GM04504 (cell line): Measurements from ENCODE around the gene ELMOD3.
"Not testable (repeated sequence)": the region's sequence is repeated elsewhere in the genome, so short reads cannot be mapped to it uniquely, and the experiment has no call there.

Experiments used
- DNase-seq: peaks from one replicate; pipeline ENCODE4 v3.0.0-alpha.2; 2012; ENCODE audit warnings: low read depth

Gene ELMOD3

GRCh38 chr2:85329701-85330100, 24.9 kb upstream of the ELMOD3 start:
- DNase-seq = not testable (repeated sequence)

DNA sequence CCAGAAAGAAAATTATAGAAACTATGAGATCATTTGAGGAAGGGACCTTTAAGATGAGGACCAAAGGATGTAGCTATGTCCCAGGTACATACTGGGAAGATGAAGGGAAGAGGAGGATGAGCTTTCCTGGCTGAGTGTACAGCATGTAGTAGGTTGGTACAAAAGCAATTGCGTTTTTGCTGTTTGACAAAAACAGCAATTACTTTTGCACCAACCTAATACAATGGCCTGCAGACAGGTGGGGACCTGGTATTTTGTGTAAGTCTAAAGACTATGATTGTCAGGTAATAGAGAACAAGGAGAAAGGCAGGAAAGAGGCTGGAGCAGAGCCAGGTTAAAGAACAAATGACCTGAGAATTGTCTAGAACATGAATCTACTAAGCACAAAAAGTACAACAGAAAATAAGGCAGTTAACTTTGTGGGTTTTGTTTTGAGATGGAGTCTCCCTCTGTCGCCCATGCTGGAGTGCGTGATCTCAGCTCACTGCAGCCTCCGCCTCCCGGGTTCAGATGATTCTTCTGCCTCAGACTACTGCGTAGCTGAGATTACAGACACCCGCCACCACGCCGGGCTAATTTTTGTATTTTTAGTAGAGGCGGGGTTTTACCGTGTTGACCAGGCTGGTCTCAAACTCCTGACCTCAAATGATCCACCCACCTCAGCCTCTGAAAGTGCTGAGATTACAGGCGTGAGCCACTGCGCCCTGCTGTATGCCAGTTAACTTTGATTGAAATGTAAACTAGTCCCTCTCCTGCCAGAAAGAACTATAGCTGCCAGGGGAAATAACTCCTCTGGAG, 23.5 kb upstream of the ELMOD3 start:
- DNase-seq = no peak

GRCh38 chr2:85333877-85334276, 20.7 kb upstream of the ELMOD3 start:
- not testable (repeated sequence) for DNase-seq

- no peak for DNase-seq
Observed at GRCh38 chr2:85334928-85335327, 19.6 kb upstream of the ELMOD3 start.

DNA sequence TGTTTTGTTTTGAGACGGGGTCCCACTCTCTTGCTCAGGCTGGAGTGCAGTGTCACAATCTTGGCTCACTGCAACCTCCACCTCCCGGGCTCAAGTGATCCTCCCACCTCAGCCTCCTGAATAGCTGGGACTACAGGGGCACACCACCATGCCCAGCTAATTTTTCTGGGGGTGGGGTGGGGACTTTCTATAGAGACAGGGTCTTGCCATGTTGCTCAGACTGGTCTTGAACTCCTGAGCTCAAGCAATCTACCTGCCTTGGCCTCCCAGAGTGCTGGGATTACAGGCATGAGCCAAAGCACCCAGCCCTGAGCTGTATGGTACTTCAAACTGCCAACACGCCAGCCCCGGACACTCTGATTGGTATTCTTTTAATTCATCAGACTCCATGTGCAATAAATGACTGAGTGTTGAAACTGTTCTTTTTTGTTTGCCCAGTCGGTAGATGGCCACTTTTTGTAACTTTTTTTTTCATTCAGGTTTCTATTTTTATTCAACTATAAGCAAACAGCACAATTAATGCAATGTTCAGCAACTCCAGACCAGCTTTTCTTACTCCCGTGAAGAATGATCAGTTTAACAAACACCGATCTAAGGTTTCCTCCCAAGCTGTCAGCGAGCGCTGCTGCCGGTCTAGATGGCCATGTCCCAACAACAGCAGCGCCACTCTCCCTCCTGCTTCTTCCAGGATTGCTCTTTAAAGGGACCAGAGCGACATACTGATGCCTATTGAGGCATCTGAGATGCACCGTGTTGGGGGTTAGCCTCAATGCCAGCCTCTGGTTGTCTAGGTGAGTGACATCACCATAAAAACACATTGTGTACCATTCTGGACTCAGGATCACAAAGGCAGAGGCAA, 14.3 kb upstream of the ELMOD3 start:
- no peak for DNase-seq

DNA sequence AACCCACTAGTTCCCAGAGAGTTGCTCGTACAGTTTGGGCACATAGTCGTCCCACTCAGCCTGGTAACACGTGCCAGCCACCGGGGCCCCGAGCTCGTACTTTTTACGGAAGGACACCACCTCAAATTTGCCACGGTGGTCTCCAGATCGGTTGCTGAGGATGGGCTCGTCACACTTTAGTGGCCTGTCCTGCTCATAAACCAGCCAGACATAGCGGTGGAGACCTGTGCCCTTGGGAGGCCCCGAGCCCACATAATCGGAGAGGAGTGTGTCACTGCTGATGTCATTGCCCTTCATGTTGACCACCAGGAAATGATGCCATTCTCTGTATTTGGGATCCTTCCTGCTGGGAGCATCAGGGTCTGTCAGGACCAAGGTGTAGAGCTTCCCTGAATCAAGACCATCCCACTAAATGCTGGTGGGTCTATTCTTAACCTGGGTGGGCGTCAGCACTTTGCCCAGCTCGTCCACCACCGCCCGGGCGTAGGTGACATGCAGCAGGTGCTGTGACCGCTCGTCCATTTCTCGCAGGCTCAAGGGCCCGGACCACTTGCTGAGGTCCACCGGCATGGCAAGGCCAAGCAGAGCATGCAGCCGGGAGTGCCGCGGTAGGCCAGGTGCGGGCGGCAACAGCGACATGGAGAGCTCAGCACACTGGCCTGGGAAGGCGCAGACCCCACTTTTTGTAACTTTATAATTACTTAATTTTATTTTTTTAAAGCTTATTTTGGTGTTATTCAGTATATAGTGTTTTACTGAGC, 13.1 kb upstream of the ELMOD3 start:
- no peak for DNase-seq

GRCh38 chr2:85342156-85342555, 12.4 kb upstream of the ELMOD3 start:
- no peak for DNase-seq

DNA sequence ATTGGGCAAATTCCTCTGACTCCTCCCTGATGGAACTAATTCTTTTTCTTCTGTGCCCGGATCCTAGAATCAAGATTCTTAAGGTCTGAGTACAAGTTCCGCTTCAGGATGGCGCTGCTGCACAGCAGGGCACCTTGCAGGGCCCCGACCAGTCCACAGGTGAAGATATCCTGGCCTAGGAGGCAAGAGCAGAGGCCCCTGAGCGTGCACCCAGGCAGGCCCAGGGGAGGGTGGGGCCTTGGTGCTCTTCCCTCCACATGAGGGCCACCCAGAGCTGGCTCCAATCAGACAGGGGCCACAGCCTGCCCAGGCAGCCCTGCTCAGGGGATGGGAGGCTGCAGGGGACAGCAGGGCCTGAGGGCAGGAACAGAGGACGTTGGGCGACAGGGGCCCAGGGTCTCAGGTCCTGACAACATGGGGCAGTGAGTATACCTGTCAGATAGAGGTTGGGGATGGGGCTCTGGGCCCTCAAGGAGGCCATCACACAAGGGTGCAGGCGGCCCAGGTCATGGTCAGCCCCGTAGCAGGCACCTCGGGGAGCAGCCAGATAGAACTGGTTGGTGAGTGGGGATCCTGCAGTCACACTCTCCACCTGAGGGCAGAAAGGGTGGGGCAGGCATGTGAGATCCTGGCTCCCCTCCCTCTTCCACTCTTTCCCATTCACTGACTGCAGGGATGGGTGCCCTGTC, 11.2 kb upstream of the ELMOD3 start:
- DNase-seq = not testable (repeated sequence)

DNA sequence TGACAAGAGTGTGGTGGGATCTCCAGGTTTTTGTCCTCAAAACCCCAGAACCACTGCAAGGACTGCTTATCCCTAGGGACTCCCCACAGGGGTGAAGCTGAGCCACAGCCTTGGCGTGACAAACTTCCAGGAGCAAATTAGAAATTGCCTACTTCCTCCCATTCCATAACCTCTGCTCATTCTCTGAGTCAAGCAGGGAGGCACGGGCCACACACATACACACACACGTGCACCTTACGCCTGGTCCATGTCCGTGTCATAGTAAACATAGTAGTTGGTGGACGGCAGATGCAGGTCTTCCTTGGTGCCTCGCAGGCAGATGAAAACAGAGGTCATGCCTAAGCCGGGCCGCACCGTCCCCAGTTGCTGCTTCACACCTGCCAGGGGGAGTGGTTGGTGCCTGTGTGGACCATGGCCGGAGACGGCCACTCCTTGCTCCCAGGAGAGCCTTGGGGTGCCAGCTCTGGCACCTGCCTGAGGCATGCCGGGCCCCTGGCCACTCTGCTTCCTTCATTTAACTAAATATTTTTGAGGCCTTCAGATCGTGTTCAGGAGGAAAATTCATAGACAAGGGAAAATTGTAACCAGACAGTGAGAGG, 10.1 kb upstream of the ELMOD3 start:
- no peak for DNase-seq

DNA sequence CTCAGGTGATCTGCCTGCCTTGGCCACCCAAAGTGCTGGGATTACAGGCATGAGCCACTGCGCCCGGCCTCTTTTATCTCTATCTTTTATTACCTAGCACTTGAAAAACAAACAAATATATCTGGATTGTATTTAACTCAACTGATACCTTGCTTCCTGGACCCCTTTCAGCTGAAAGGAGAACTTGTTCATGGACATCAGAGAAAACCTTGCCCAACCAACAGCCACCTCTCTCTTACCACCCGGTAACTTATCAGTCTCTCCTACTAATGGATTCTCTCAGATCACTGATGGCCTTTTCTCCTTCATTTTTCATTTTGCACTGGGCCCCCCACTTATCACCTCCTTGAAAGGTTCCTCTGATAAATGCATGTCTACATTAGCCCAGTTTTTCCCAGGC, 7.0 kb upstream of the ELMOD3 start:
- DNase-seq = no peak

- no peak for DNase-seq
Observed at GRCh38 chr2:85353876-85354285, 688 bp upstream of the ELMOD3 start.

- DNase-seq = no peak
Observed at GRCh38 chr2:85355073-85355410, 473 bp downstream of the ELMOD3 start.

GRCh38 chr2:85355521-85355920, 952 bp downstream of the ELMOD3 start:
- no peak for DNase-seq

- no peak for DNase-seq
Observed at GRCh38 chr2:85356186-85356585, 1.6 kb downstream of the ELMOD3 start.

DNA sequence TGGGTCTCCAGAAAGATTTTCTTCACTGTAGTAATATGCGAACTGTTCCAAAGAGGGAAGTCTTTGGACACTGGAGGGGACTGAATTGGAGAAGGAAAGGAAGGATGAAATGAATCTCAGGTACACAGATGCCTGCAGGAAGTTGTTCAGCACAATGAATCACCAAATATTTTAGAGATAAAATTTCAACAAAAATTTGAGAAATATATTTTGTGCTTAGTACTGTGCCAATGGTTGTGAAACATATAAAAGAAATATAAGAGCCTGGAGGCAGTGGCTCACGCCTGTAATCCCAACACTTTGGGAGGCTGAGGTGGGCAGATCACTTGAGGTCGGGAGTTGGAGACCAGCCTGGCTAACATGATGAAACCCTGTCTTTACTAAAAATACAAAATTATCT, 3.2 kb downstream of the ELMOD3 start:
- DNase-seq = no peak

- not testable (repeated sequence) for DNase-seq
Observed at GRCh38 chr2:85362653-85363387, 8.3 kb downstream of the ELMOD3 start.

- no peak for DNase-seq
Observed at GRCh38 chr2:85367180-85367579, 12.6 kb downstream of the ELMOD3 start.

GRCh38 chr2:85368921-85369320, 14.4 kb downstream of the ELMOD3 start:
- no peak for DNase-seq

GRCh38 chr2:85369500-85369899, 14.9 kb downstream of the ELMOD3 start:
- DNase-seq = no peak

GRCh38 chr2:85371045-85371444, 16.5 kb downstream of the ELMOD3 start:
- DNase-seq = no peak
